SK-N-MC (cell line): ENCODE results near the gene DTX2.
"Not testable (repeated sequence)": the region's sequence is repeated elsewhere in the genome, so short reads cannot be mapped to it uniquely, and the experiment has no call there.

Experiments used
- EZH2 ChIP-seq: fragments of 200-600 bp; sonication (generic); IDR thresholded peaks from one replicate; pipeline ENCODE4 v1.6.1; 2017; ENCODE audit warnings: antibody characterized with exemption
- FOXP2 ChIP-seq: optimal IDR thresholded peaks from 2 replicates; pipeline ENCODE3; 2011; ENCODE audit warnings: mild to moderate bottlenecking, moderate library complexity; ENCODE audit not compliant: insufficient read depth; ENCODE audit errors: extremely low read length, control extremely low read depth
- POLR2AphosphoS5 ChIP-seq: IDR thresholded peaks from 2 replicates; pipeline ENCODE4 v1.6.1; 2012; ENCODE audit warnings: mild to moderate bottlenecking, low read depth, low read length, borderline replicate concordance

GRCh38 chr7:76516932-76517331 is 55.4 kb downstream of the DTX2 start:
- not testable (repeated sequence) for TF ChIP-seq EZH2, POLR2AphosphoS5, FOXP2
